ENCODE results near the gene PAQR6. TPM values are rescaled to one million over a fixed set of nuclear protein-coding genes. Genes with fewer than 3 reads are reported as not detected.

Gene PAQR6
- total RNA-seq, 4 donors from 2014 or later: 0.88 to 3.4 (median 2.0) TPM

- no peaks in the 10 kb centered on the region for H3K27me3 ChIP-seq
- peaks cover 16 to 79% (median 31%) of the 10 kb centered on the region in 3 donors for H3K4me1 ChIP-seq
- H3K4me3 ChIP-seq: peak overlapping the region; percentile 3 to 63 (median 40)
- peak in 1 of 4 donors; percentile 48 for TF ChIP-seq POLR2A (IDR thresholded peaks at IDR 0.05)
- no peak for TF ChIP-seq CTCF (IDR thresholded peaks at IDR 0.05)
- no peak for DNase-seq
- peak overlapping the region; percentile 73 to 91 (median 84) for H3K27ac ChIP-seq
- peaks cover 0 to 72% (median 11%) of the 10 kb centered on the region in 3 donors for H3K36me3 ChIP-seq
- intact Hi-C loops (cut with DNase I): no loop called here
- no peaks in the 10 kb centered on the region for H3K9me3 ChIP-seq
- WGBS, 2 donors: 48 to 49% methylated on average over 11 to 15 of the region's 37 CpGs
Observed at GRCh38 chr1:156291226-156292061, 43.6 kb upstream of the PAQR6 start.

GRCh38 chr1:156289857-156290256 lies 42.0 kb upstream of the PAQR6 start:
- no peak overlapping the region for H3K27ac ChIP-seq
- no peak for DNase-seq
- H3K4me1 ChIP-seq: peaks cover 14 to 82% (median 28%) of the 10 kb centered on the region in 3 donors
- H3K27me3 ChIP-seq: no peaks in the 10 kb centered on the region
- peaks cover 0 to 86% (median 11%) of the 10 kb centered on the region in 3 donors for H3K36me3 ChIP-seq
- TF ChIP-seq POLR2A (IDR thresholded peaks at IDR 0.05) (no peak), CTCF (IDR thresholded peaks at IDR 0.05) (no peak)
- intact Hi-C loops (cut with DNase I): no loop called here
- H3K9me3 ChIP-seq: no peaks in the 10 kb centered on the region
- no peak overlapping the region for H3K4me3 ChIP-seq

GRCh38 chr1:156286061-156286460 lies 38.2 kb upstream of the PAQR6 start:
- H3K9me3 ChIP-seq: no peaks in the 10 kb centered on the region
- TF ChIP-seq POLR2A (IDR thresholded peaks at IDR 0.05): no peak
- TF ChIP-seq CTCF (IDR thresholded peaks at IDR 0.05): no peak
- no peaks in the 10 kb centered on the region for H3K27me3 ChIP-seq
- WGBS, 2 donors: 66 to 94% methylated on average over 6 to 7 of the region's 8 CpGs
- H3K27ac ChIP-seq: peak overlapping the region in 3 of 4 donors; percentile 94 to 96 (median 95)
- peaks cover 0 to 59% (median 11%) of the 10 kb centered on the region in 3 donors for H3K36me3 ChIP-seq
- peak overlapping the region; percentile 45 to 96 (median 68) for H3K4me3 ChIP-seq
- H3K4me1 ChIP-seq: peaks cover 20 to 70% (median 29%) of the 10 kb centered on the region in 3 donors
- intact Hi-C loops (cut with DNase I): no loop called here
- no peak for DNase-seq

GRCh38 chr1:156285437-156285836 lies 37.6 kb upstream of the PAQR6 start:
- DNase-seq: no peak
- H3K36me3 ChIP-seq: peaks cover 0 to 55% (median 11%) of the 10 kb centered on the region in 3 donors
- no peaks in the 10 kb centered on the region for H3K27me3 ChIP-seq
- H3K4me1 ChIP-seq: peaks cover 23 to 70% (median 30%) of the 10 kb centered on the region in 3 donors
- TF ChIP-seq POLR2A (IDR thresholded peaks at IDR 0.05): no peak
- TF ChIP-seq CTCF (IDR thresholded peaks at IDR 0.05): no peak
- H3K4me3 ChIP-seq: peak overlapping the region; percentile 45 to 96 (median 68)
- WGBS, 2 donors: 87% methylated on average over 3 of the region's 21 CpGs; no CpG with 5 or more reads in 1 of the 2 donors
- no peaks in the 10 kb centered on the region for H3K9me3 ChIP-seq
- intact Hi-C loops (cut with DNase I): no loop called here
- peak overlapping the region; percentile 94 to 97 (median 96) for H3K27ac ChIP-seq

DNA sequence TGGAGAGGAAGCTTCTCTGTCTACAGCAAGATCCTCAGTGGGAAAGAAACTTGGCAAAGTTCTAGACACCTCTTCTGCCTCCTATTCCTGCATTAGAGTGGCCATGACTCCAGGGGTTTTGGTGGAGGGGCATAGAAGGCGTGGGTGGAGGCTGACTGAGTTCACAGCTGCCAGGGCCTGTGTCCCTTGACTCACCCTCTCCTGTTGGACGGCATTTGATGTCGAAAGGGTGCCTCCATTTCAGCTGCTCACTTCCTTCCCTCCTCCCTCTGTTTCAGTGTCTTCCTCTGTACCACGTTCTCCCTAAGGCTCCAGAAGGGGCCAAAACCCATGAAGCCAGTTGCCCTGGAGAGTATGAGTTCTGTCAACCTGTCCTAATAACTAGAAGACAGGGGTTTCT lies 36.9 kb upstream of the PAQR6 start:
- Histone ChIP-seq H3K27ac (peak overlapping the region; percentile 94 to 97 (median 96)), H3K4me3 (peak overlapping the region; percentile 45 to 96 (median 68)), H3K4me1 (peaks cover 23 to 70% (median 24%) of the 10 kb centered on the region in 3 donors), H3K9me3 (no peaks in the 10 kb centered on the region), H3K27me3 (no peaks in the 10 kb centered on the region), H3K36me3 (peaks cover 0 to 55% (median 11%) of the 10 kb centered on the region in 3 donors)
- TF ChIP-seq CTCF (IDR thresholded peaks at IDR 0.05) (no peak), POLR2A (IDR thresholded peaks at IDR 0.05) (no peak)
- intact Hi-C loops (cut with DNase I): no loop called here
- no peak for DNase-seq
- WGBS, 2 donors: 24 to 33% methylated on average over 4 of the region's 4 CpGs
